ENCODE measurements around the gene FCMR.

GRCh38 chr1:206902702-206903101, 19.0 kb downstream of the FCMR start:
- TF ChIP-seq ZFP3 (CRISPR knock-in tag; IDR thresholded peaks at IDR 0.05) (no peak), PATZ1 (CRISPR knock-in tag; IDR thresholded peaks at IDR 0.05; ENCODE audit: borderline replicate concordance) (no peak), POU6F1 (CRISPR knock-in tag; IDR thresholded peaks at IDR 0.05; ENCODE audit: borderline replicate concordance, low read depth) (no peak), OSR1 (CRISPR knock-in tag; IDR thresholded peaks at IDR 0.05) (no peak), CREB5 (CRISPR knock-in tag; IDR thresholded peaks at IDR 0.05; ENCODE audit: low read depth) (no peak)

Measured in SK-N-SH treated with all-trans-retinoic acid at 6 μM for 48 hours (cell line).